Adipose tissue (tissue), 3 donors: ENCODE measurements around the gene USP40. TPM values are rescaled to one million over a fixed set of nuclear protein-coding genes. Genes with fewer than 3 reads are reported as not detected.

Source experiments
- H3K27ac ChIP-seq: one replicate; pipeline ENCODE4 v1.5.1; 2013; ENCODE audit warnings: low read depth, low read length
- WGBS, 3 donors: extraction: QIAGEN DNeasy Blood & Tissue Kit; methylation state at CpG; one replicate each; pipeline ENCODE4 v1.1.7; 2013; 5-methylcytosine and 5-hydroxymethylcytosine counted together
- polyA plus RNA-seq, 3 donors: library from polyadenylated mRNA; stranded (reverse); fragments of 200-250 nt; gene quantifications; one replicate each; pipeline ENCODE4 v1.2.3, GENCODE V29; 2013
- donor health status: healthy with polysubstance abuse.
- donor health status: Bipolar disorder and iron deficiency.
- donor health status: healthy.

Gene USP40
- polyA plus RNA-seq, 3 donors, result 11.5 to 26.4 (median 16.2) TPM

DNA sequence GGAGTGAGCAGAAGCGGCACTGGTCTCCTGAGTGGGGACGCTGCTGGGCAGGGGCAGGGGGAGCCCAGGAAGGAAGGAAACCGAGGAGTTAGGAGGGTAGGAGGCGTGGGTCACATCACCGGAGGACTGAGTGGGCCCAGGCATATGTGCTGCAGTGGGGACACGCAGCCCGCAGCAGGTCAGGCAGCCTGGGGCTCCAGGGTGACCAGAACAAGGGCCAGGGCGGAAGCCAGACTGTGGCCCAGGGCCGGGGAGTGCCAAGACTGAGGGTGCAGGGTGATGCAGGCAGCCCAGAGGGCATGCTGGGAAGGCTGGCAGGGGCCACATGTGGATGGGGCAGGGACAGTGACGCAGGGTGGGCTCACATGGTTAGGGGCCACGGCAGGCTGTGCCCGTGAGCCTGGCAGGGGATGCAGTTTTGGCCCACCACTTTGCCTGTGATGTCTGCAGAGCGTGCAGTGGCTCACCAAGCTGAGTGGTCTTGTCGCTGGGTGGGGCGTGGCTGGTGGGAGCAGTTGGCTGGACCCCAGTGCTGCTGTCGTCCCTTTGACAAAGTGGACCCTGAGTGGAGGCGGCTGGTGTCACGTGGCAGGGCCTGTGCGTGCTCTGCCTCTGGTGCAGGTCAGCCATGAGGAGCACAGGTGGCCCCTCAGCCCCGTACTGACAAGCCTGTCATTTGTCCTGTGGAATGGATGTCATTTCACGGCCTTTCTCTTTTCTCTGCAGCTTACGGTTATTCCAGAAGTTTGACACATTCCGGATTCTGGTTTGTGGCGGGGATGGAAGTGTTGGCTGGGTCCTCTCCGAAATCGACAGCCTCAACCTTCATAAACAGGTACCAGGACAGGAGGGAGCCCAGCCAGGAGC is 125.2 kb downstream of the USP40 start:
- 92 to 95% (median 93%) methylated on average over 26 of the region's 26 CpGs for WGBS, 3 donors
- no peak overlapping the region for H3K27ac ChIP-seq

DNA sequence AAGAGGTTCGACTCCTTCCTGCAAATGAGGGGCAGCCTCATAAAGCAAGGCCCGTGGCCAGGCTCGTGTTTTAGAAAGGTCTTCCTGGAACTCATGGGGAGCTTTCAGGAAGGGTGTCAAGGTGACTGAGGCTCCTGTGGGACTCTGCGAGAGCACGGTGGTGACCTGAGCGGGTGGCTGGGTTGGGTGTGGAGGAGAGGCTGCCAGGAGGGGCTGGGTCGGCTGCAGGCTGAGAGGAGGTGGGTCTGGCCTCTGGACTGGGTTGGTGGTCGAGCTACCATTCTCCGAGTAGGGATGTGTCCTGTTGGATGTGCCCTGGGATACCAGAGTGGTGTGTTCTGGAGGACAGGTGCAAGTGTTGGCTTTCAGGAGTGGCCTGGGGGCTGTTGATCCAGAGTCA is 125.9 kb downstream of the USP40 start:
- WGBS, 3 donors, result 90 to 93% (median 93%) methylated on average over 9 of the region's 9 CpGs
- no peak overlapping the region for H3K27ac ChIP-seq

DNA sequence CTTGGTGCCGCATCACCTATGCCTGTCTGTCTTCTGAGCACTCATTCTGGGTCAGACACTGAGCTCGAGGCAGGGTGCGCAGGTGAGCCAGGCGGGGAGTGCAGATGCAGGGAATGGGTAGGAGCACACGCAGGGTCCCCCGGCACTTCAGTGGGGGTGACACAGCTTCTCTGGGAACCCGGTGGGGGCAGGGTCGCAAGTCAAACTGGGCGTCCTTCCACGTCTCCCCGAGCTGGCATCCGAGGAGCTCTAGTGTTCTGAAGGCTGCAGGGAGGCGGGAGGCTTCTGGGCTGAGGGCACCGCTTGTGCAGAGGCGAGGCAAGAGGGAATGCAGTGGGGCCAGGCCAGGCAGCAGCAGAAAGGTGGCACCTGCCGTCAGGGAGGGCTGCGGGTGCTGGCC is 126.3 kb downstream of the USP40 start:
- WGBS, 3 donors, result 95 to 97% (median 96%) methylated on average over 17 of the region's 17 CpGs

DNA sequence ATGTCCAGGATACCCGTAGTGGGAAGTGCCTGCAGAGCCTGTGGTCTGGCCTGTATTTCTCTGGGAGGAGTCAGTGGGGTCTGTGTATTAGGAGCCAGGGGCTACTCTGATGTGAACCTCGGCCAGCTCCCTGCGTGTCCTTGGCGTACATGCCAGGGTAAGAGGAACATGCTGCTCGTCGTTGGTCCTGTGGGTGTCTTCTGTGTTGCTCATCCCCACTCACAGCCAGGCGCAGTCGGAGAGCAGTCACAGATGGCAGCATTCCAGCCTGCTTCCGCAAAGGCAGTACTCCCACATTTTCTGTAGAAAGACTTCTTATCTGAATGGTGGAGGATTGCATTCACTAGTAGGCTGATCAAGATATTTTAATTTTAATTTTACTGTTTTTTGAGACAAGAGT is 127.4 kb downstream of the USP40 start:
- no peak overlapping the region for H3K27ac ChIP-seq
- 54 to 75% (median 54%) methylated on average over 9 of the region's 9 CpGs for WGBS, 3 donors

More for the DNA sequence above, 126.3 kb downstream of the USP40 start:
- H3K27ac ChIP-seq, result no peak overlapping the region

DNA sequence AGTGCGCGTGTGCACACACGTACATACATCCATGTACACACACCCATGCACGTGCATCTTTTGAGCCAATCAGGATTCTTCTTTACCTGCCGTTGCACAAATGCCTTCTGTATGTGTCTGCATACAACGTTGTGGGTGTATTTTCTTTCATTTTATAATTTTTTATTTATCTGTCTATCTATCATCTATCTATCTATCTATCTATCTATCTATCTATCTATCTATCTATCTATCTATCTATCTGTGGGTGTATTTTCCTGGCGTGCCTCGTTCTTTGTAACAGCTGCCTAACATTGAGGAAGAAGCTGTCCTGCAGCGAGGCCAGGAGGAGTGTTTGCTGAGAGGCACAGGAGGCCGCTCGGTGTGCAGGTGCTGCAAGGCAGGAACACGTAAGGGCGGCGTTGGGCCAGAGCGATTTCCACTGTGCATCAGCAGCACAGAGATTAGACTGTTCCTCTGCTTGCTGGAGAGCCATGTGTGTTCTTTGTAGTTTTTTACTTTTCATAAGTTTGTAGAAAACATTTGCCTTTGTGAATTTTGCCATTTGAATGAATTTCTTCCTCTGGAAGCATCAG is 127.9 kb downstream of the USP40 start:
- no peak overlapping the region for H3K27ac ChIP-seq
- 88 to 92% (median 90%) methylated on average over 15 of the region's 15 CpGs for WGBS, 3 donors

DNA sequence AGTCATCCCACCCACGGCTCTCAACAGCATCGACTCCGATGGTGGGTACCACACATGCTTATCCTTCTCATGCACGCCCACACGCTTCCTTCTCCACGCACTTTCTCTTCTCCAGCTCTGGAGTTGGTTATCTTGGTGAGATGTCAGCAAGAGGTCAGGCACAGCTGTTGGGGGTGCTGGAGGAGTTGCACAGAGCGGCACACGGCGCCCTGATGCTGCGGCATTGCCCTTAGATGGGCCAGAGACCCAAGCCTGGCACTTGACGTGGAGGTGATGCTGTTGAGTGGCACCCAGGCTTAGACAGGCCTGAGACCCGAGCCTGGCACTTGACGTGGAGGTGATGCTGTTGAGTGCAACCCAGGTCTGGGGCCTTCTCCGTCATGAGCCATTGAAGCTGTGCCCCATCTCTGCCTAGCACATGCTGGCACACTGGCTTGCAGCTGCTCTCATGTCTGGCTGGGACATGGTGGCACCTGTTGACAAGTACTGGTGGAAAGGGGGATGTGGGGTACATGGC is 129.1 kb downstream of the USP40 start:
- H3K27ac ChIP-seq, result no peak overlapping the region
- WGBS, 3 donors, result 93 to 95% (median 94%) methylated on average over 14 of the region's 14 CpGs

DNA sequence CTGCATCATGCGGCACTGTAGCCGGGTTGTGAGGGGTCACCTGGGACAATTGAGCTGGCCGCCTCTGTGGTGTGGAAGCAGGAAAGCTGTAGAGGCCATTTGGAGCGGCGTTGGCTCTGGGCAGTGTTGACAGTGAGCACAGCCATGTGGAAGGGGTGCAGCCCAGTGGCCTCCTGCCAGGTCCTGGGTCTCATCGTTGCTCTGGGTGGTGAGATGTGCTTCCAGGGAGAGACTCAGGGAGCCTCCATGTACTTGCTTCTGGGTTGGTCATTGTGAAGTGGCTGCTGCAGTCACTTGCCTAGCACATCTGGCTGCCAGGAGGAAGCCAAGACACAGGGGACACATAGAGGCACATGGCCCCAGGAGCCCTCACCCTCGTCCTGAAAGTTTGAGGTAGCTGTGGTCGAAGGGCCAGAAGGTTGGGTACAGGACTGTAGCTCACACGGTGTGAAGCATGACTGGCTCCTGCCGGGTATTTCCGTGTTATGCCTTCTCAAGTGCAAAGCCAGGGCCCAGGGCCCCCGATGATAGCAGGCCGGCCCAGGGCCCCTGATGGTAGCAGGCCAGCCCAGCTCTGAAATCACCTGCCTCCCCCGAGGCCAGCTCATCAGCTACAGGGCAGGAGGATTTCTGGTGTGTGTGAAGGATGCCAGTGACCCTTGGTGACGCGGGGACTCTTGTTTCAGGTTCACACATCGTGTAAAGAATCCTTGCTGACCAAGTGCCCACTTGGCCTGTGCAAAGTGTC is 129.7 kb downstream of the USP40 start:
- no peak overlapping the region for H3K27ac ChIP-seq
- 89 to 91% (median 90%) methylated on average over 17 of the region's 17 CpGs for WGBS, 3 donors

DNA sequence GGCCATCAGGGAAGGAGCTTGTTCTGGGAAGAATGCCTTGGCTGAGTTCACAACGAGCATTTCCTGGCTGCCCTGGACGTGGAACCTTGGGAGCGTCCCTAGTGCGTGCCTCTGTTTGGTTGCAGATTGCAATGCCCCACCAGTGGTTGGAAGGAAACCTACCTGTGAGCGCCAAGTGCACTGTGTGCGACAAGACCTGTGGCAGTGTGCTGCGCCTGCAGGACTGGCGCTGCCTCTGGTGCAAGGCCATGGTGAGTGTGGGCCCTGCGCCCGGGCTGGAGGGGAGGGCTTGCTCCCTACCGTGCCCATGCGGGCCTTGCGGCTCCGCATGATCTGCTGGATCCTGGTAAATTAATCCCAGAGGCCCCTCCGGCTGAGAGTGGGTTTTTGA is 130.4 kb downstream of the USP40 start:
- 92 to 95% (median 93%) methylated on average over 15 of the region's 15 CpGs for WGBS, 3 donors
- no peak overlapping the region for H3K27ac ChIP-seq

DNA sequence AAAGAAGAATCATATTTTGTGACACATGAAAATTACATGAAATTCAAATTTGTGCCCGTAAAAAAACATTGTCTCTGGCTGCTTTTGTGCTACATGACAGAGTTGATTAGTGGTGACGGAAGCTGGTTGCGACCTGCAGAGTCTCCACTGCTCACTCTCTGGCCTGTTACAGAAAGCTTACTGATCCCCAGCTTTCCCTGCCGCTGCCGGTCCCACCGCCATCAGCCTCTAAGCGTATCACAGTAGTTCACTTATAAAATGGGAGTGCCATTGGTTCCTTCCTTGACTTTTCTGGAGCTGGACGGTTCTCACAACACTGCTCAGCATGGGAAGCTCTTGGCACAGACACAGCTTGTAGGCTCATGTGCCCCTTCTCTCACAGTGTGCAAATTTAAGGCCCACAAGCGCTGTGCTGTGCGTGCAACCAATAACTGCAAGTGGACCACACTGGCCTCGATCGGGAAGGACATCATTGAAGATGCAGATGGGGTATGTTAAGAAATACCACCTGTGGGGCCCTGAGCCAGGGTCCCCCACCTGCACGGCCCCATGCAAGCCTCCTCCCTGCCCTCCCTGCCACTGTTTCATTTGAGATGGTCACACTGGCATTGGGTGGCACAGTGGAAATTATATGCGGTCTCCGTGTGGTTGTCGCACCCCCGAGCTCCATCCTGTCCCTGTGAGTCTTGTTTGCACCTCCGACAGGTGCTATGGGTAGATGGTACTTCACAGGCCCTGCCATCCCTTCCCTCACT is 131.0 kb downstream of the USP40 start:
- H3K27ac ChIP-seq, result no peak overlapping the region
- 95 to 96% (median 95%) methylated on average over 18 of the region's 18 CpGs for WGBS, 3 donors

DNA sequence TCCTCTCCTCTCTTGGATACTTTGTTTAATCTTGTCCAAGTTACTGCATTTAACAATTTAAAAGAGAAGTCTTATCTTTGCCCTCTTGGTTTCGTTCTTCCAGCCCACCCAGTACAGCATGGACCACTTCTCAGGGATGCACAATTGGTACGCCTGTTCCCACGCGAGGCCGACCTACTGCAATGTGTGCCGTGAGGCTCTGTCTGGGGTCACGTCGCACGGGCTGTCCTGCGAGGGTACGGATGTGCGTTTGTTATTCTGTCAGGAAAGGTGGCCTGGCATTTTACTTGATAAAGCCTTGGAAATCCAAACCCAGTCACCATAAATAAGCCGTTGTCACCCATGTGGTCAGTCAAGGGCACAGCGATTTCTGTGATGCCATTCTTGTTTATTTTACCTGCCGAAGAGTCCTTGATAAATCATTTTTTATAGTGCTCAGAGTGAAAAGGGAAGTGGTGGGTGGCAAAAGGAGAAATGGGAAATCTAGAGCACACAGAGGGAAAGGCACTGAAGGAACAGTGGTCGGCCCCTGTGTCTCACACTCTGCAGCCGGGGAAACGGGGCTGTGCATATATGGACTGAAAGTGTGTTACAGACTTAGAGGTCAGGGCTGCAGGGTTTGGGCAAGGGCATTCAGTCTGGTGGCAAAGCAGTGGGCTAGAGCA is 131.8 kb downstream of the USP40 start:
- WGBS, 3 donors, result 78 to 88% (median 83%) methylated on average over 18 of the region's 18 CpGs
- no peak overlapping the region for H3K27ac ChIP-seq

DNA sequence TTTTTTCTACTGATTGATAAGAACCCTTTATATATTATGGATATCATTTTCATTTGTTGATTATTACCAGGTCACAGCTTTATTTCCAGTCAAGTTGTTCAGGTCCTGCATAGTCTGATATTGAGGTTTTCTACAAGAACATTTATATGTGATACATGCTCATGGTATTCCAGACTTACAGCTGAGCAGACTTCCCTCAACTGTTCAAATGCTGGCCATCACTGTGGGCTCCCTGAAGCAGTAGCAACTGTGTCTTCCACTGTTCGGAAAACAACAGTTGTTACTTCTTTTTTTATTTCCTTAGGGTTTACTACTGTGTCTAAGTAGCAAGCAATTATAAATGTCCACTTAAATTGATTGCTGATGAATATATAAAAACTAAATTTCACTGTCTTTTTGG is 132.8 kb downstream of the USP40 start:
- 86 to 97% (median 89%) methylated on average over 1 of the region's 1 CpG for WGBS, 3 donors
- no peak overlapping the region for H3K27ac ChIP-seq

DNA sequence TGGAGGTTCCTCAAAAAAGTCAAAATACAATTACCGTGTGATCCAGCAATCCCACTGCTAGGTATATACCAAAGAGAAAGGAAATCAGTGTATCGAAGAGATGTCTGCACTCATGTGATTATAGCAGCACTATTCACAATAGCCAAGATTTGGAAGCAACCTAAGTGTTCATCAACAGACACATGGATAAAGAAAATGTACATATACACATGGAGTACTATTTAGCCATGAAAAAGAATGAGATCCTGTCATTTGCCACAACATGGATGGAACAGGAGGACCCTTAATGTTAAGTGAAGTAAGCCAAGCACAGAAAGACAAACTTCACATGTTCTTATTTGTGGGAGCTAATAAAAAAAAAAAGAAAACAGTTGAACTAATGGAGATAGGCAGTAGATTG is 133.6 kb downstream of the USP40 start:
- WGBS, 3 donors, result 97 to 100% (median 97%) methylated on average over 2 of the region's 2 CpGs

DNA sequence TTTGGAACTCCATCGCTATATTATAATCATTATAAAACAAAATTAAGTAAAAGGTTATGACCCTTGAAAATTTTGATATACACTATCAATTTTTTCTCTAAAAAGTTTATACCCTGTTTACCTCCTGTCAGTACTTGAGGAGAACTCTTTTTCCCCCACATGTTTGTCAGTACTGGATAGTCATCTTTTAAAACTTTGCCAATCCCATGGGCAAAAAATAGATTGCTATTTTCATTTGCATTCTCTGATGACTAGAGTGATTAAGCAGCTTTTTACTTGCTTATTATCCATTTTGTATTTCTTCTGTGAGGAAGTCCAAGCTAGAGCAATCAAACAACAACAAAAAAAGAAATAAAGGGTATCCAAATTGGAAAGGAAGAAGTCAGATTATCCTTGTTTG is 135.9 kb downstream of the USP40 start:
- 84 to 94% (median 90%) methylated on average over 1 of the region's 1 CpG for WGBS, 3 donors

More for the DNA sequence above, 133.6 kb downstream of the USP40 start:
- H3K27ac ChIP-seq, result no peak overlapping the region

DNA sequence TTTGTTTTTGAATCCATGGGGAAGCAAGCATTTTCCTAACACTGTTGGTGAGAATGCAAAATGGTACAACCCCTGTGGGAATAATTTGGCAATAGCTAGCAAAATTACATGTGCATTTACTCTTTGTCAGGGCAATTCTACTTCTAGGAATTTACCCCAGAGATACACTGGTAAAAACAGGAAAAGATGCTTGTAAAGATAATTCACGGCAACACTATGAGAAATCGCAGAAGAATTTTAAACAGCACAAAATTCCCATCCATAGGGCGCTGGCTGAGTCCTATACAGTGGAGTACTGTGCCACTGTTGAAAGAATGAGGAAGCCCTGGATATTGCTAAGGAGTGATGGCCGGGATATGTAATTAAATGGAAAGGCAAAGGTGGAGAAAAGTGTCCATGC is 136.5 kb downstream of the USP40 start:
- 50 to 63% (median 57%) methylated on average over 4 of the region's 4 CpGs for WGBS, 3 donors
- no peak overlapping the region for H3K27ac ChIP-seq

More for the DNA sequence above, 135.9 kb downstream of the USP40 start:
- H3K27ac ChIP-seq, result no peak overlapping the region

DNA sequence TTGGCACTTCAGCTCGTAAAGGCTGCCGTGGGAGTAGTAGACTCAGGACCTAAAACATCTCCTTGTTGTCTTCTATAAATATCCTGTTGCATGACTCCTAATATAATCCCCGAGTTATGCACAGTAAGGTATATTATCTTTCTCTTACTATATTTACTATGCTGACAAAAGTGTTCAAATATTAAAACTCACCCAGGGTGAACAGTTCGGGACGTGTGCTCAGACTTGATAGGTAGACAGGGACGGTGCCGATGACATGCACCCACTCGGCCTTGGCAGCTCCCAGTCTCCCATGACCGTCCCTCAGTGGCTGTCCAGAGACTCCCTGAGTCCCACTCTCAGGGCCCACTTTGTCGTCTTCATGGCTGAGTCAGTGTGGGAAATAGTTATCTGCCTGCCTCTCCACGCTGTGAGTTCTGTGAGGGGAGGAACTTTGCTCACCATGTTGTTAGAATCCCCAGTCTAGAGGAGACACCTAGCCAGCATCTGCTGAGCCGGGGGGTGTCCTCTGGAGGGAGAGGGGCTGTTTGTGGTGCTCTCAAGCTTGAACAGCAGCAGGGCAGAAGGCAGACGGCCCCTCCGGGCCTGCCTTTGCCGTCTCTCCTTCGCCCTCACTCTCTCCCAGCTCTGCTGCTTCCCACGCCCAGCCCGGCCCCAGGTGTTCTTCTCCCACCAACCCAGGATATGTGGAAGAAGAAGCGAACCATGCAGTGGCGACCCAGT is 137.2 kb downstream of the USP40 start:
- 49 to 91% (median 86%) methylated on average over 20 of the region's 20 CpGs for WGBS, 3 donors
- no peak overlapping the region for H3K27ac ChIP-seq

DNA sequence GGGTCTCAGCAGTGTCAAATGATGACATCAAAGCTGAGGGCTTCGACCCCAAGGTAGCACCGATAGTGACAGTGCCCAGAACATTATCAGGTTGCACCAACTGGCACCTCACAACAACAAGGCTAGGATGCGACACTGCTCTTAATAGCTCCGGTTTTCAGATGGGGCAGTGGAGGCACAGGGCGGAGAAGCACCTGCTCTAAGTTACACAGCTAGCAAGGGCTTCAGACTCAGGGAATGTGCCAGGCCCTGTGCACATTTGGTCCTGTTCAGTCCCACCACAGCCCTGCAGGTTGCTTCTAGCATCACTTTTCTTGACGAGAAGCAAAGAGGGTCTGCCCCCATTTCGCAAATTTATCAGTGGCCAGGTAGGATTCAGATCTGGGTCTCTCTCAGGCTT is 138.1 kb downstream of the USP40 start:
- WGBS, 3 donors, result 93 to 97% (median 96%) methylated on average over 7 of the region's 7 CpGs
- no peak overlapping the region for H3K27ac ChIP-seq

DNA sequence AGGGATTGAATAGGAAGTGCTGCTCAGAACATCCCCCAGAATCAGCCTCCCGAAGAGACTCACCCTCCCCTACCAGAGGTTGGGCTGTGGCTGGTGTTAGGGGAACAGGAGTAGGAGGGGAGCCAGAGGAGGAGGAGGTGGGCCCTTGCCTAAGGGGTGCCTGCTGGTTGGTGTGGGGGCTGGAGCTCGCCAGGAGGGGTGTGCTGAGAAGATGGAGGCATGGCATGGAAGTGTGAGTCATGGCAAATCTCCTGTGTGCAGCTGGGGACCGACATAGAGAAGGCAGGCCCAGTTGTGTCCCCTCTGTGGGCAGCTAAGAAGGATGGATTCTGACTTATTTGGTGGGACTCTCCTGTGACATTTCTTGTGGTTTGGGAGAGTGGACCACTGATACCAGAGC is 138.6 kb downstream of the USP40 start:
- H3K27ac ChIP-seq, result no peak overlapping the region
- 86 to 92% (median 87%) methylated on average over 3 of the region's 3 CpGs for WGBS, 3 donors
